ENCODE results near the gene CDKAL1.
"Not testable (repeated sequence)": the region's sequence is repeated elsewhere in the genome, so short reads cannot be mapped to it uniquely, and the experiment has no call there.

Gene CDKAL1

DNA sequence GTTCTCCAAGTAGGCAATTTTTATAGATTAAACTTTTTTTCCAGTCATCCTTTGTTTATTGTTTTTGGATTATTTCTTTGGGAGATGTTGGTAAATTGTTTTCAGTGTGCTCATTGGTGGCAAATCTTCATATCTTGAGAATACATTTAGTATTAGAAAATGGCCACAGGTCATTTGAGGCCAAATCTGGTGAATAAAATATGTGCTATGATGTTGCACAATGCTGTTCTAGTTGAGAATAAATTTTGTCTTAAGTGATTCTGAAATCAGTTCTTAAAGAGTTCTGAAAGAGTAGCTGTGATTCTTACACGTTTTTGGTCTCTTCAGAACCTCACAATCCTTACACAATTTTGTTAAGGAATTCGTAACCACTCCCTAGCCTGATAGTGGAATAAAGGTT, 20.1 kb downstream of the CDKAL1 start:
- no peak for DNase-seq (ENCODE audit: low read depth)

DNA sequence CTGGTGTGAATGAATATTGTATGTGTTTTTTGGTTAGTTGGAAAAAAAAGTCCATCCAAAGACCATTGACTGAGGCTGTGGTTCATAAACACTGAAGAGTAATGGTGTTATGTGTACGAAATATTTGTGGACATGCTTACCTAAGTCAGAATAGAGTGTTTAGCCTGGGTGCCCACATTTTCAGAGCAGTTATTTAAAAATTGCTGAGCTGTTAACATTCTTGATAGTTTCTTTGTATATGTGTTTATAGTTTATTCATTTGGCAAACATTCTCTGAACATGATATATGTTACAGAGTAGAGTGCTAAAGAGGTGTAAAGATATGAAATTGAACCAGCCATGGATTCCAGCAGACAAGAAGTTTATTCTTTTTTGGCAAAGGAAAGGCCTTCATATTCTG, 20.6 kb downstream of the CDKAL1 start:
- DNase-seq (ENCODE audit: low read depth) = no peak

DNA sequence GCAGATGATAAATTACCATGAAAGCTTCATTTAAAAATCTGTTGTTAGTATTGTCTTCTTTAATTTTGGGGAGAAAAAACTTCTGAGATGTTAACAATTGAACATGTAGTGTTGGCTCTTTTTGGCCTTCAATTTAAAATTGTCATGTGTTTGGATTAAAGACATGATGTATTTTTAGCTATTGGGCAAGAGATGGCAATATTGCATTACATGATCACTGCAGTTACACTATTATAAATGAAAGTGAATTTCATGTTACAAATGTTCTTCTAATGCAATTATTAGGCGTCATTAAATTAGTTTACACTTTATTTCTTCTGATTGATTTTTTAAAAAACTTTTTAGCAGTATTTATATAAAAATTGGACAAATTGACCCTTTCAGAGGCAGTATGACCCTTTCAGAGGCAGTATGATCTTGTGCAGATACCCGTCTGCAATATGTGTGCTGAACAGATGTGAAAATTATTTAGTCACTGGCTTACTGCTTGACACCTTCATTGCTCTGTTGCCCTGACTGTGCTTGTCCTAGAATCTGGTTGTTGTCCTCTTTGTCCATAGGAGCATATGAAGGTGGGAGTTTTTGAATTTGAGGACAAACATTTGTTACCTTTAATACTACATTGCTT, 25.8 kb downstream of the CDKAL1 start:
- no peak for DNase-seq (ENCODE audit: low read depth)

DNA sequence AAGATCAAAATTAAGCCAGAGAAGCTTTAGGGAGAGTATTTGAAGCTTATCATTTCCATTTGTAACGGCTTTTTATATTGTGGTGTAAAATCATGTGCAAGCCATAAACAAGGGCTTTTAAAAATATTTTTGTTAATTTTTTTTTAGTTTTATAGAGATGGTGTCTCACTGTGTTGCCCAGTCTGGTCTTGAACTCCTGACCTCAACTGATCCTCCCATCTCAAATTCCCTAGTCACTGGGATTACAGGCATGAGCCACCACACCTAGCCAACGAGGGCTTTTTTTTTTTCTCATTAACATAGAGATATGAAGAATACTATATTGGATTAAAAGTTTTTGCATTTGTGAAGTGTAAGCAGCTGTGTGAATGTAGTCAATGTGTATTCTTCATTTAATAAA, 29.1 kb downstream of the CDKAL1 start:
- no peak for DNase-seq (ENCODE audit: low read depth)

DNA sequence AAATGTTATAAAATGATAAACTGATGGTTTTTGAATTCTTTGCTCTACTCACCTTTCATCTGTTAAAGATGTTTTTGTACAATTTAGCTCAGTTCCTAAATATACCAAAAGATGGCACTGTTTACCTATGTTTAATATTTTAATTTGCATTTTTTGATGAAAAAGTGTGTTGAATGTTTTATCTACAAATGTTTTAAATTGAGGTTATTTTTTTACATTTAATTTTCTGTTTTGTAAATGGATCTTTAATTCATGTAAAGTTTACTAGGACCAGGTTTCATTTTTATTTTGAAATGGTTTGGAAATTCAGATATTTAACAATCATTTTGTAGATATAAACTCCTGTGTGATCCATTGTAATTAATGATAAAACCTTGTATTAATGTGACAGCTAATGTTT, 30.0 kb downstream of the CDKAL1 start:
- peak; percentile 39 for DNase-seq (ENCODE audit: low read depth)

DNA sequence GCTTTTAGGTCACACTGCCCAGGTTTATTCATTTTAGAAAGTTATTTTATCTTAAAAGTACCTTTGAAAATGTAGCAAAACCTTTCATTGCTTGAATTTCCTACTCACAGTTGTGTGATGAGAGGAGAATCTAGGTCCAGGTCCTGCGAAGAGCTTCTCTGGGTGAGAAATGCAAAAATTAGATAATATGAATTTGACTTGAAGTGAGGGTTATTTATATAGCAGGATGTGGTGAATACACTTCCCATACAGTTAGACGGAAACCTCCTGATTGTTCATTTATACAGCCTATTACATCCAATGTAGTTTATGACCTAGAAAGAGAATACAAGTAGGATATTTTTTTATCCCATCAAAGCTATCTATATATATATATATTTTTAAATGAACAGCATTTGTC, 30.5 kb downstream of the CDKAL1 start:
- no peak for DNase-seq (ENCODE audit: low read depth)

DNA sequence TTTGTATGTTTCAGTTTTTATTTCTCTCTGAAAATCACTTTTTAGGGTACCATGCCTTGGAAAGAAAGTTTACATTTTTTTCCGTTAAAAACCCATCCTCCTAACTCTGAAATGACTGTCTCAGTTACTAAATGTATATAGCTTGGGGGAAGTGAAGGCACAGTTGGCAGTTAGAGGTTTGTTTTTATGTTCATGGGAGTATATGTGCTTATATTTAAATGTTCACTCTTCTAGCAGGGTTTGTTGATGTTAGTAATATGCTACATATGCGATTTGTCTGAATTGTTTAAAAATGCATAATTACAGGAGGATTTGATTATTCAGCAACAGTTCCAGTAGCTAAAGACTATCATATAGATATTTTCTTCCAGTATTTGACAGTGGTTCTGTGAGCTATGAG, 31.1 kb downstream of the CDKAL1 start:
- no peak for DNase-seq (ENCODE audit: low read depth)

DNA sequence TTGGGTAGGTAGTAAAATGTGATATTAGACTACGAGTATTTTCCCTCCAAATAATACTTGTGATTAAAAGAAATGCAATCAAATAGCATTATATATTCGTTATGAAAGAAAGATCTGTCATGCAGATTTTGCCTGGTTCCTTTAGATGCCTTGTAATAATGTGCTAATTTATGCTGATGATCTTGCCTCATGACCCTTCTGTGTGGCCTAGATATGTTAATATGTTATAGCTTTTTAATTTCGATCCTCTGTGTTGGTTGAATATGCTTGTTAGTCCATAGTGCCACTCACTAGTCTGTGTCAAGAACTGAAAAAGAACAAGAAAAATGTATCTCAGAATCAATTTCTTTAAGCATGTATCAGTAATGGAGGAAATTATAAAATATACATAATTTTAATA, 31.9 kb downstream of the CDKAL1 start:
- no peak for DNase-seq (ENCODE audit: low read depth)

DNA sequence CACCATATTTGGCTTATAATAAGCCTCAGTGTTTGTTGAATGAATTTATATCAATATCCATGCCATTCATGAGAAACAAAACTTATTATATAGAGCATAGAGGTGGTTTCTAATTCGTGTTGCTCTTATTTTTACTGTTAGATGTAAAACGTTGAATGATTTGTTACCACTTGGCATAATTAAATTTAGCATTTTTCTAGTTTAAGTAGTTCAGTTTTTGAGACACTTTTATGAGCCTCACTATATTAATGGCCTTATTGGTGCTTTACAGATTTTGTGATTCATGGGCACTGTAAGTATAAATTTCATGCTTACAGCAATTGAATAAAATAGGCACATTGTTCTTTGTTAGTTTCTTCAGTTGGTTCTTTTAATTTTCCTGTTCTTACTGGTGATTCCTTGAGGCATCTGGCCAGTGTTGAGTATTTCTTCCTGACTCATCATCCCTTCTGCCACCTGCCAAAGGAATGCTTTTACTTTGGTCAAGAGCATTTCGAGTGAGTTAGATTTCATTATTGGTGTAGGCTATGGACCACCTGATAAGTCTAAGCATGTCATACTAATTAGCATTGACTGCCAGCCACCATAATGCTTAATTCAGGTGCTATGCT, 34.8 kb downstream of the CDKAL1 start:
- no peak for DNase-seq (ENCODE audit: low read depth)

DNA sequence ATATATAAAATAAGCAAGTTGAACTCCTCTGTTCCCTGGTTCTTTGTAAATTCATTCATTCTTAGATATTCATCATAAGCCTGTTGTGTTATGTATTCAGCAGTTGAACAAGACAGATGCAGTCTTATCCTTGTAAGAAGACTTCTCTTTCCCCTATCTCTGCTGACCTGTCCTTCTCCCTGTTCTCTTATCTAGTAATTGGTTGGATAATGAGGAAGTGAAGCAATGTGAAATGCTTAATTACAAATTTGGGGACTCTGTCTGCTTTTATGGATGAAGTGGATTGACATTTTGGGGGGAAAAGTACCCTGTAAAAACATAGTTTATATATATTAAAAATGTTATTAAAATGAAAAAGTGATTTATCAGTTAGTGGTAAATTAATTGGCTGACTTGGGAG, 37.0 kb downstream of the CDKAL1 start:
- DNase-seq (ENCODE audit: low read depth) = no peak

DNA sequence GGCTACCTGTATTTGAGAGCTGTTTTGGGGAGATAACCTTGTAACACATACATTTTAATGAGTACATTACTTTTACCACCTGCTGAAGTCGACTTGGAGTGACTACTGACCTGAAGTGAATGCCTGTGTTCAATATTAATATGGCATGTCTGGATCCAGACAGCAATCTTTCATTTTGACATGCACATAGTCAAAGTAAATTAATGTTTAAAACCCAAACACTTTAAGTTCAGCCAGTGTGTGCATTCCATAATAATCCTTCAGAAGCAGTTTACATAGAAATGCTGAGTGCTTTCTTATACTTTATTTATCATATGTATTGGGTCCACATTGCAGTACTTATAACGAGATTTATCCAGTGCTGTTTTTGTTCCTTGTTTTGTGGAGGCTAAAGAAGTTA, 38.0 kb downstream of the CDKAL1 start:
- DNase-seq (ENCODE audit: low read depth) = no peak

DNA sequence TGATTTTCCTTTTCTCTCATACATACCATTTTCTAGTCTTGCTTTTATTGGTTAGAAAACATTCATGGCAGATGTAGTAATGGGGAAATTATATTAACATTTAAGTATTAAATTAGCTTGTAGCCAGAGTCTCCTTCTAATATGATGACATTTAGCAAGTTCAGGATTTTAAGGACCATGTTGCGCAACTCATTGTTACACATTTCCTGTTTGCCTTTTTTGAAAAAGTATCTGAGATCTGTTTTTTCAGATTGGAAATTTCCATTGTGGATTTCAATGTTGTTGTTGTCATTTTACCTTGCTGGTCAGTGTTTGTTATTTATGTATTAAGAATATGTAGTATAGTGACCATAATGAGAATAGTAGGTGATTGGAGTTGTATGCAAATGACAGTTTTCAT, 38.7 kb downstream of the CDKAL1 start:
- DNase-seq (ENCODE audit: low read depth) = peak; percentile 64

DNA sequence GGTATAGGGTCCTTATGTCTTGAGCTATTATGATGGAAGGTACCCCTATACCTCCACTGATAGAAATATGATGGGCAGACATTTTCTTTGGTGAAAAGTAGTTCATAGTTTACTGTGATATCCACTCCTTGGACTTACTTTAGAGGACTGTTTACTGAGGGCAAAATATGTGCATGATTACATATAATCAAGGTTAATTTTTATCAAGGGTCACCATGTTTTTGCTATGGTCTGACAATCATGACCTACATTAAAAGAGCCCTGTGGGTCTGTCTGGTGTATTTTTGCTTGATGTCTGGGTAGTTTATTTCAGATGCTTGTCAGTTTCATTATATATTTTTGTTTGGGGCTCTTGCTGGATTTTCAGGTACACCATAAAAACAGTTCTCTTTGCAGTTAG, 40.1 kb downstream of the CDKAL1 start:
- DNase-seq (ENCODE audit: low read depth) = no peak

DNA sequence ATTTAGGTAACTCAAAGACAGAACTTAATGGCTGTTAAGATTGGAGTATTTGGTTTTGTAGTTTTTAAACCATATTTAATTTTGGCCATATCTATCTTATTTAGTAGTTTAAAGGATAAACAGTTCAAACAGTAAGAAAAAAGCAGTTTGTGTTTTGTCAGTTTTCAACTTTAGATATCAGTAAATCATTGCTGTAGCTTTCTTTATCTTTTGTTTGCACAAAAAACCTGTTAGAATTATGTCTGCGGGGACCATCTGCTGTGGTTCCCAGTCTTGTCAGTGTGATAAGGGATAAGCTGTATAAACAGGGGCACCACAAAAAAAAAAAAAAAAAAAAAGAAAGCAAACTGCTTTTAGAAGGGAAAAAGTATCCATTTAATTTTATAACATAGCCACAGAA, 40.9 kb downstream of the CDKAL1 start:
- DNase-seq (ENCODE audit: low read depth) = no peak

DNA sequence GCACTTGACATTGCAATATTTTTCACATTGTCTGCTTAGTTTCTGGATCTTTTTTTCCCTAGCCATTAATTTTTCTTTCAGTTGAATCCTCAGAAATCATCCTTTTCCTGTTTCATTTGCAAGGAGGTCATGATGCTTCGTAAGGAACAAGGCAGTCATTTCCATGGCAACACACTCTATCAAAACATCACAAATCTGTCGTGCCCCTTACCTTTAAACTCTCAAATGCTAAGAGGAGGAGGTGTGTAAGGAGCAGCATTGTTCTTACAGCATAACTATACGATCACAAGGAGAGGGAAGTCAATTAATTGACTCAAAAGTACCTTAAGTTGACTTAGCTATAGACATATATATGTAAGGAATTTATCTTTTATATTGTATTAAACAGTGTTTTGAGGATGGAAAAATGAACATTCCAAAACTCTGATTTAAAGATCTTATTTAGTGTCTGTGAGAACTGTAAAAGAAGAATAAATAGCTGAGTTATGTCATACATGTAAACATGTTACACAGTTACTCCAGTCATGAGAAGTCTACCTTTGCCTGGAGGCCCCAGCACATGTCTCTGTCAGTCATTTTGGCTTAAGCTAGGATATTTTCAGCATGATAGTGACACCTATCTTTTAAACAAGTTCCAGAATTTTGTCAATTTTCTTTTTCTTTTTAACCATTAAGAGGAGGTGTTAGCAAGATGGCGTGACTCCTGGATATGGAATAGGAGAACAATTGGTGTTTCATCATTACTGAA, 41.6 kb downstream of the CDKAL1 start:
- DNase-seq (ENCODE audit: low read depth) = no peak

DNA sequence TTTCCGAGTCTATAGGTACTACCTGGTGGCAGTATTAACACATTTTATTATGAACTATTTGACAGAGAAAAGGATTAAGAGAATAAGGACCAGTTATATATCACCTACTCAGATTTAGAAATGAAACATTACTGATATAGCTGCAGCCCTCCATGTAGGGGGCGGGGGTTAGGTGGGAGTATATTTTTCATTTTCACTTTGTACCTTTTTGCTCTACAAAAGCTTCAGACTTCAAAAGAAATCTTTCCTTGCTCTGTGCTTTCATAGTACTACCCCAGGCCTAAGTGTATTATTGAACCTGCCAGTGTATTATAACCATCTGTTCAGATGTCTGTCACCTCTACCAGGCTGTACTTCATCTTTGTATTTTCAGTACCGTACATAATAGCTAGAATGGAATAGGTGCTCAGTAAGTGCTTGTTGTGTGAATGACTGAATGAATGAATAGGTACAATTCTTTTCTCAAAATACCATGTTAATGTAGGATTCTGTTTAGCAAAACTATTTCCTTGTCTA, 43.0 kb downstream of the CDKAL1 start:
- DNase-seq (ENCODE audit: low read depth) = no peak

DNA sequence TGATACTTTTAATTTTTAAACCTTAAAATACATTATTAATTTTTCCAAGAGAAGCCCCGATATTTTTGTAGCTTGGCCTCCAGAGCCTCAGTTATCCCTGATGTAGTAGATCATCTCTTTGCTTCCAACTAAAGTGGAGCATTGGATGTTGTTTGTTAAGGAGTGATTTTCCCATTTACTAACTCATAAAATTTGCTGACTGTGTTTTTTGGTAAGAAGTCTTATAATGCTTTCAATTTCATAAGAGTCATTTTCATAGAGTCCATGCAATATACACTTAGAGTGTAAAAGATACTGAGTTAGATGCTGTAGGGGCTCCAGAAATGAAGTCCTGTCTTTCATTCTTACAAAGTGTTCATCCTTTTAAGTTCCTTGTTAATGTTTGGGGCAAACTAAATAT, 46.8 kb downstream of the CDKAL1 start:
- no peak for DNase-seq (ENCODE audit: low read depth)

DNA sequence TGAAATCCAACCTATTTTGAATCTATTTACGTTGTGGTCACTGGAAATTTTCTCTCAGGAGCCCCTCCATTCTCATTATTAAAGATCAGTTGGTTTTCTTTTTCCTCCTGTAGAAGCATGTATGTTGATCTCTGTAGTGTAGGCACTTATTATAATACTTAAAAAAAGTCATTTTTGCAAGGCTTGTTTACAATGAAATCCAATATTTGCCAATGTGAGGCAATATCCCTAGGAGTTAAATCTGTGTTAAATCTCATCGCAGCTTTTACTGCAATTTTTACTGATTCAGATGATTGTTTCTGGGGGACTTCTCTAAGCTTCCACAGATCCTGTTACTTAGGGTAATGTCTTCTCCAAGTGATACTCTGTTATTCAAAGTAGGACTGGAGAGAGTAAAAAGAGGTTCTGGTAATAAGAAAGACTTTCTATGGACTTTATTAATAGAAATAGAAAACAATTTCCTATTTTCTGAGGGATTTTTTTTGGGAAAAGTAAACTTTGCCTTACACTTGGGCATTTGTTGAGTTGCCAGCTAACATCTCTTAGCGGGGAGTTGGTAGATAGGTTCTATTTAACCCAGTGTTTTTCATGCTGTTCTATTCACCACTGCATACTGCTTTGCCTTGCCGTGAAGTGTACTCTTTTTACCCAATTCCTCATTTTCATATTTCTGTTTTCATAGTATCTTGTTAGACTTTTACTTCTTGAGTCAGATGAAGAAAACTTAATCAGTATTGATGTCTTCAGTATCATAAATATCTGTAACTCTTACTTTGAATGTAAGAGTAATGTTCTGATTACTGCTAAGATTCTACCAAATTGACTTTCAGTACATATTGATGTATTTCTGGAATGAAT, 48.6 kb downstream of the CDKAL1 start:
- no peak for DNase-seq (ENCODE audit: low read depth)

DNA sequence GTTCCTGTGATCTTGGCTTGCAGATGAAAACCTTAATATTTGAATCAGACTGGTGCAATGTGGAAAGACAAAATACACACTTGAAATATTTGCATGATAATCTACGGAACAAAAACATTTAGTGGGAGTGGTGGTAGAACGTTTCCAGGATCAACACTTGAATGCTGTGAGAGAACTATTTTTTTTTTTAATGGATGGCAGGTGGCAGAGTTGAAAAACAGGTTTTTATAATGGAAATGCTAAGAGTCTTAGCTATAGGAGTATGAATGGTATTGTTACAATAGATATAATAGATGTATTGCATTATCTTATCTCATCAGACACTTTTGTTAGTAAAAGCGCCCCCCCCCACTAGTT, 49.2 kb downstream of the CDKAL1 start:
- DNase-seq (ENCODE audit: low read depth) = no peak

DNA sequence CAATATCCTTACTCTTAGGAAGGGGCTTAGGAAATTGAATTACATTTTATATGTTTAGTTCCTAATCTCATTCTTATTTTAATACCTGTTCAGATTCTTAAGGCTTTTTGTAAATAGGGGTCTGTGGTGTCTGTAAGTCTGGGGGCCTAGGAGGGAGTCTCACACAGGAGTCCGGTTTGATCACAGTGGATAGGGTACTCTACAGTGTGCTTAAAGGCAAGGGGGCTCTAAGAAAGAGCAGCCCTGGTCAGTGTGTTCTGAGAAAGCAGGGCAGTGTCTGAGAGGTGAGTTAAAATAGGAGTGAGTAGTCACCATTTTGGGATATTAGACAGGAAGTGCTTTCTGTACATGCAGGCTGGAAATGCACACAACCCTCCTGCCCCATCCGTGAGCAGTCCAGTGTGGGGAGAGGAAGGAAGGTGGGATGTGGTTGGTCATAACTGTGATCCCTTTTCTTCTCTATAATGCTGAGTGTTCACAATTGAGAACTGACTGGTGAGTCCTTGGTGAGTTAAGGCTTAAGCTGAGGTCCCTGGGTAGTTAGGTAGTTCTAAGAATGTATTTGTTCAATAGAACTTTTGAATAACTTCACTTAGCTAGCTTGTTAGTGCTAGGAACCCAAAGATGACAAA, 50.0 kb downstream of the CDKAL1 start:
- DNase-seq (ENCODE audit: low read depth) = no peak

DNA sequence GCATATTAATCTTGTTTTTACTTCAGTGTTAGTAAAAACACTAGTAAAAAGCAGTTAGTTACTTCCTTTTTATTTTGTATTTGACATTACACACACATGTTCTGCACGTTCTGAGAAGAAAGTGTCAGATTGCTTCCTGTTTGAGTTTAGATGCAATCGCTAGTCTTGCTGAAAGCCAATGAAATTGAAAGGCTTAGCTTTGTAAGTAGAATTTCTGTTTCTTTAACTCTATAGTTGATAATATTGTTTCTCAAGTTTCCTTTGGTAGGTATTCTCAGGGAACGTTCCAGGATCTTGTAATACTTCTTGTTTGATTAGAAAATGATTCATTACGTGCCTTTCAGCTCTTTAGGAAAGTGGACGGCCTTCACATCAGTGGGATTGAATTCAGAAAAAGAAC, 55.0 kb downstream of the CDKAL1 start:
- no peak for DNase-seq (ENCODE audit: low read depth)

DNA sequence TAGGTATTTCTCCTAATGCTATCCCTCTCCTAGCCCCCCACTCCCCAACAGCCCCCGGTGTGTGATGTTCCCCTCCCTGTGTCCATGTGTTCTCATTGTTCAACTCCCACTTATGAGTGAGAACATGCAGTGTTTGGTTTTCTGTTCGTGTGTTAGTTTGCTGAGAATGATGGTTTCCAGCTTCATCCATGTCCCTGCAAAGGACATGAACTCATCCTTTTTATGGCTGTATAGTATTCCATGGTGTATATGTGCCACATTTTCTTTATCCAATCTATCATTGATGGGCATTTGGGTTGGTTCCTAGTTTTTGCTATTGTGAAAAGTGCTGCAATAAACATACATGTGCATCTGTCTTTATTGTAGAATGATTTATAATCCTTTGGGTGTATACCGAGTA, 56.2 kb downstream of the CDKAL1 start:
- not testable (repeated sequence) for DNase-seq (ENCODE audit: low read depth)
